H9 (cell line): ENCODE measurements around the gene FN1. TPM values are rescaled to one million over a fixed set of nuclear protein-coding genes. Genes with fewer than 3 reads are reported as not detected.

Experiments used
- DNase-seq: peaks from one replicate; pipeline ENCODE4 v3.0.0-alpha.2; 2017
- H2AFZ ChIP-seq: one replicate; pipeline ENCODE4 v1.6.1; 2013; ENCODE audit warnings: mild to moderate bottlenecking, low read length, control low read depth, moderate library complexity
- H2AK5ac ChIP-seq: 2 replicates; pipeline ENCODE4 v1.6.1; 2013; ENCODE audit warnings: low read length, control low read depth, mixed read lengths; ENCODE audit not compliant: insufficient read length
- H2BK120ac ChIP-seq: one replicate; pipeline ENCODE4 v1.6.1; 2013; ENCODE audit warnings: low read depth, mild to moderate bottlenecking, low read length, control low read depth, inconsistent platforms; ENCODE audit not compliant: poor library complexity, severe bottlenecking
- H2BK12ac ChIP-seq: 2 replicates; pipeline ENCODE4 v1.6.1; 2013; ENCODE audit warnings: low read length, control low read depth, mixed read lengths, low read depth; ENCODE audit not compliant: insufficient read length
- H2BK15ac ChIP-seq: 2 replicates; pipeline ENCODE4 v1.6.1; 2013; ENCODE audit warnings: low read depth, low read length, control low read depth
- H2BK20ac ChIP-seq: one replicate; pipeline ENCODE4 v1.6.1; 2013; ENCODE audit warnings: low read depth, mild to moderate bottlenecking, low read length, control low read depth, inconsistent platforms; ENCODE audit not compliant: poor library complexity, severe bottlenecking
- H2BK5ac ChIP-seq: 2 replicates; pipeline ENCODE4 v1.6.1; 2013; ENCODE audit warnings: low read length, control low read depth, mixed read lengths; ENCODE audit not compliant: insufficient read length
- H3K14ac ChIP-seq: 2 replicates; pipeline ENCODE4 v1.6.1; 2013; ENCODE audit warnings: low read length, control low read depth; ENCODE audit not compliant: insufficient read depth
- H3K18ac ChIP-seq: 2 replicates; pipeline ENCODE4 v1.6.1; 2013; ENCODE audit warnings: low read depth, mild to moderate bottlenecking, mixed read lengths, low read length, control low read depth; ENCODE audit not compliant: insufficient read length
- H3K23ac ChIP-seq: 2 replicates; pipeline ENCODE4 v1.6.1; 2013; ENCODE audit warnings: low read length, control low read depth, mixed read lengths, low read depth; ENCODE audit not compliant: insufficient read length
- H3K23me2 ChIP-seq: 2 replicates; pipeline ENCODE4 v1.6.1; 2013; ENCODE audit warnings: low read depth, mild to moderate bottlenecking, mixed read lengths, low read length, control low read depth; ENCODE audit not compliant: insufficient read length, poor library complexity, severe bottlenecking
- H3K27ac ChIP-seq: 2 replicates; pipeline ENCODE4 v1.5.1; 2013; ENCODE audit warnings: low read length, control low read depth, mixed read lengths, low read depth; ENCODE audit not compliant: insufficient read length
- H3K27me3 ChIP-seq: 2 replicates; pipeline ENCODE4 v1.6.1; 2013; ENCODE audit warnings: low read length, control low read depth, inconsistent platforms; ENCODE audit not compliant: insufficient read depth
- H3K4ac ChIP-seq: 2 replicates; pipeline ENCODE4 v1.6.1; 2013; ENCODE audit warnings: low read depth, mild to moderate bottlenecking, control low read depth, inconsistent platforms, low read length, moderate library complexity
- H3K4me1 ChIP-seq: 2 replicates; pipeline ENCODE4 v1.6.1; 2013; ENCODE audit warnings: low read length, control low read depth, inconsistent platforms; ENCODE audit not compliant: insufficient read depth
- H3K4me2 ChIP-seq: 2 replicates; pipeline ENCODE4 v1.6.1; 2013; ENCODE audit warnings: low read length, control low read depth, mixed read lengths; ENCODE audit not compliant: insufficient read length, insufficient read depth
- H3K56ac ChIP-seq: 2 replicates; pipeline ENCODE4 v1.6.1; 2013; ENCODE audit warnings: low read depth, mild to moderate bottlenecking, mixed read lengths, low read length, control low read depth; ENCODE audit not compliant: insufficient read length
- H3K79me1 ChIP-seq: 2 replicates; pipeline ENCODE4 v1.6.1; 2013; ENCODE audit warnings: low read depth, mild to moderate bottlenecking, moderate library complexity, low read length, control low read depth, inconsistent platforms; ENCODE audit not compliant: insufficient read depth, poor library complexity, severe bottlenecking
- H3K79me2 ChIP-seq: 2 replicates; pipeline ENCODE4 v1.6.1; 2013; ENCODE audit warnings: low read length, control low read depth, inconsistent platforms; ENCODE audit not compliant: insufficient read depth
- H3K9ac ChIP-seq: 2 replicates; pipeline ENCODE4 v1.6.1; 2013; ENCODE audit warnings: low read length, control low read depth, mixed read lengths; ENCODE audit not compliant: insufficient read length; ENCODE audit errors: extremely low read depth
- H3K9me3 ChIP-seq: one replicate; pipeline ENCODE4 v1.6.1; 2013; ENCODE audit warnings: low read depth, low read length, inconsistent platforms; ENCODE audit not compliant: control insufficient read depth
- H3T11ph ChIP-seq: one replicate; pipeline ENCODE4 v1.6.1; 2013; ENCODE audit warnings: mild to moderate bottlenecking, low read length, control low read depth, inconsistent platforms
- H4K20me1 ChIP-seq: one replicate; pipeline ENCODE4 v1.6.1; 2013; ENCODE audit not compliant: control insufficient read depth, insufficient read length, insufficient read depth
- H4K5ac ChIP-seq: 2 replicates; pipeline ENCODE4 v1.6.1; 2013; ENCODE audit warnings: low read depth, mild to moderate bottlenecking, mixed read lengths, low read length, control low read depth; ENCODE audit not compliant: insufficient read length
- H4K8ac ChIP-seq: replicated peaks from 2 replicates; pipeline ENCODE4 v1.6.1; 2013; ENCODE audit warnings: low read length, control low read depth, mixed read lengths, low read depth; ENCODE audit not compliant: insufficient read length
- H4K91ac ChIP-seq: 2 replicates; pipeline ENCODE4 v1.6.1; 2013; ENCODE audit warnings: low read depth, mild to moderate bottlenecking, moderate library complexity, mixed read lengths, low read length, control low read depth; ENCODE audit not compliant: insufficient read length
- H3K27ac Mint-ChIP-seq, 3 experiments: 2 replicates in 2 of 3; 3 replicates in 1 of 3; pipeline ENCODE4 v1.8.0; 2020 to 2021; ENCODE audit warnings: mixed read lengths in 3 of 3, mild to moderate bottlenecking in 1 of 3, moderate library complexity in 1 of 3
- H3K27me3 Mint-ChIP-seq: 2 replicates; pipeline ENCODE4 v1.8.0; 2021; ENCODE audit warnings: low read depth, mild to moderate bottlenecking, moderate library complexity, mixed read lengths
- H3K36me3 Mint-ChIP-seq, 3 experiments: 2 replicates in 2 of 3; 3 replicates in 1 of 3; pipeline ENCODE4 v1.8.0; 2020 to 2021; ENCODE audit warnings: low read depth in 3 of 3, mixed read lengths in 3 of 3; ENCODE audit not compliant: insufficient read depth in 1 of 3
- H3K4me1 Mint-ChIP-seq, 2 experiments: 2 replicates each; pipeline ENCODE4 v1.8.0; 2020; ENCODE audit warnings: mixed read lengths in 2 of 2
- H3K4me3 Mint-ChIP-seq, 2 experiments: 2 replicates in 1 of 2; 3 replicates in 1 of 2; pipeline ENCODE4 v1.8.0; 2020 to 2021; ENCODE audit warnings: mild to moderate bottlenecking in 2 of 2, mixed read lengths in 2 of 2, moderate library complexity in 1 of 2
- H3K9me3 Mint-ChIP-seq, 2 experiments: 2 replicates in 1 of 2; 3 replicates in 1 of 2; pipeline ENCODE4 v1.8.0; 2020; ENCODE audit warnings: mild to moderate bottlenecking in 2 of 2, mixed read lengths in 2 of 2, moderate library complexity in 1 of 2
- WGBS: extraction: QIAGEN DNeasy Blood & Tissue Kit; methylation state at CpG from one replicate; pipeline ENCODE4 v1.1.7; 2013; ENCODE audit warnings: missing lambda C conversion rate, low lambda C conversion rate, mixed read lengths; ENCODE audit not compliant: insufficient read length; ENCODE audit errors: extremely low coverage; 5-methylcytosine and 5-hydroxymethylcytosine counted together
- total RNA-seq: library from RNA; stranded (reverse); gene quantifications from 2 replicates; pipeline ENCODE4 v1.2.1, GENCODE V29; 2021
- TF ChIP-seq, protein P1 (sequence below): fragments of 200-600 bp; sonication (generic); conservative IDR thresholded peaks from 3 replicates; pipeline ENCODE4 v1.8.0; 2021; ENCODE audit warnings: antibody characterized with exemption, mild to moderate bottlenecking

Gene FN1
- total RNA-seq, 1 experiment from 2014 or later, result 56.0 TPM

DNA sequence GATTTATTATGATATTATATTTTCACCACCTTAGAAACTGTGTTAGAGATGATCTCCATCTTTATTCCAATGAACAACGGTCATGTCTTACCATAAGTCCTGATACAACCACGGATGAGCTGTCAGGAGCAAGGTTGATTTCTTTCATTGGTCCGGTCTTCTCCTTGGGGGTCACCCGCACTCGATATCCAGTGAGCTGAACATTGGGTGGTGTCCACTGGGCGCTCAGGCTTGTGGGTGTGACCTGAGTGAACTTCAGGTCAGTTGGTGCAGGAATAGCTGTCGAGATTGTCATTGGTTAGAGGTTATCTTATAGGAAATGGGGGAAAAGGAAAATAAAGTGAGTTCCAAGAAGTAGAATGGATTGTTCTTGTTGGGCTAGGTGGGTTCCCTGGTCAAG lies 56.8 kb downstream of the FN1 start:
- H3K4me2 ChIP-seq, result no peak overlapping the region
- no peaks in the 10 kb centered on the region; the same call in 1 of the 2 replicates for H3K27me3 ChIP-seq
- no peak overlapping the region for H3K9ac ChIP-seq
- H3K23ac ChIP-seq, result no peak overlapping the region
- H3K18ac ChIP-seq, result no peak overlapping the region
- no peak overlapping the region for H3K27ac ChIP-seq
- no peak overlapping the region for H3K4ac ChIP-seq
- no peak overlapping the region for H3T11ph ChIP-seq
- H4K5ac ChIP-seq, result no peak overlapping the region
- H3K79me2 ChIP-seq, result no peaks in the 10 kb centered on the region
- H2AK5ac ChIP-seq, result no peak overlapping the region
- TF ChIP-seq, protein P1, sequence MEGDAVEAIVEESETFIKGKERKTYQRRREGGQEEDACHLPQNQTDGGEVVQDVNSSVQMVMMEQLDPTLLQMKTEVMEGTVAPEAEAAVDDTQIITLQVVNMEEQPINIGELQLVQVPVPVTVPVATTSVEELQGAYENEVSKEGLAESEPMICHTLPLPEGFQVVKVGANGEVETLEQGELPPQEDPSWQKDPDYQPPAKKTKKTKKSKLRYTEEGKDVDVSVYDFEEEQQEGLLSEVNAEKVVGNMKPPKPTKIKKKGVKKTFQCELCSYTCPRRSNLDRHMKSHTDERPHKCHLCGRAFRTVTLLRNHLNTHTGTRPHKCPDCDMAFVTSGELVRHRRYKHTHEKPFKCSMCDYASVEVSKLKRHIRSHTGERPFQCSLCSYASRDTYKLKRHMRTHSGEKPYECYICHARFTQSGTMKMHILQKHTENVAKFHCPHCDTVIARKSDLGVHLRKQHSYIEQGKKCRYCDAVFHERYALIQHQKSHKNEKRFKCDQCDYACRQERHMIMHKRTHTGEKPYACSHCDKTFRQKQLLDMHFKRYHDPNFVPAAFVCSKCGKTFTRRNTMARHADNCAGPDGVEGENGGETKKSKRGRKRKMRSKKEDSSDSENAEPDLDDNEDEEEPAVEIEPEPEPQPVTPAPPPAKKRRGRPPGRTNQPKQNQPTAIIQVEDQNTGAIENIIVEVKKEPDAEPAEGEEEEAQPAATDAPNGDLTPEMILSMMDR, result no peak
- no peaks in the 10 kb centered on the region for H3K79me1 ChIP-seq
- H2BK15ac ChIP-seq, result no peak overlapping the region
- no peaks in the 10 kb centered on the region for H3K4me1 Mint-ChIP-seq
- H2BK12ac ChIP-seq, result no peak overlapping the region
- H3K27ac Mint-ChIP-seq, result no peak overlapping the region
- H3K4me3 Mint-ChIP-seq, result no peak overlapping the region
- no peak overlapping the region for H2AFZ ChIP-seq
- H4K91ac ChIP-seq, result no peak overlapping the region
- DNase-seq, result no peak
- no peaks in the 10 kb centered on the region for H3K27me3 Mint-ChIP-seq
- H2BK120ac ChIP-seq, result no peak overlapping the region
- no peak overlapping the region for H4K8ac ChIP-seq
- no peak overlapping the region for H3K14ac ChIP-seq
- H3K9me3 Mint-ChIP-seq, result no peaks in the 10 kb centered on the region
- no peaks in the 10 kb centered on the region for H4K20me1 ChIP-seq
- no CpG with 5 or more reads among the region's 7 CpGs for WGBS
- H3K9me3 ChIP-seq, result no peaks in the 10 kb centered on the region
- H2BK20ac ChIP-seq, result no peak overlapping the region
- H3K4me1 ChIP-seq, result no peaks in the 10 kb centered on the region
- H3K23me2 ChIP-seq, result peaks cover 2% of the 10 kb centered on the region
- no peak overlapping the region for H3K56ac ChIP-seq
- H3K36me3 Mint-ChIP-seq, result peaks cover 13 to 46% (median 21%) of the 10 kb centered on the region in 3 experiments; a peak in 5 of 7 replicates
- H2BK5ac ChIP-seq, result no peak overlapping the region
